NT2/D1 (cell line): ENCODE measurements around the gene PLBD1.

ENCODE experiments used
- SUZ12 ChIP-seq: IDR thresholded peaks from 2 replicates; pipeline ENCODE4 v1.6.1; 2011; ENCODE audit not compliant: insufficient read length, insufficient read depth; ENCODE audit errors: extremely low read depth
- YY1 ChIP-seq: IDR thresholded peaks from 2 replicates; pipeline ENCODE4 v1.6.1; 2011; ENCODE audit not compliant: insufficient read length, insufficient read depth
- ZNF274 ChIP-seq: IDR thresholded peaks from 2 replicates; pipeline ENCODE4 v1.6.1; 2011; ENCODE audit warnings: mild to moderate bottlenecking, low read depth, low read length

GRCh38 chr12:14505626-14506596, 61.8 kb downstream of the PLBD1 start:
- TF ChIP-seq SUZ12 (no peak), ZNF274 (no peak), YY1 (no peak)
